Mucosa of descending colon (tissue), 3 donors: Measurements from ENCODE around the gene BANF2. TPM values are rescaled to one million over a fixed set of nuclear protein-coding genes. Genes with fewer than 3 reads are reported as not detected.

ENCODE experiments used
- ATAC-seq: fragments of 200-7000 bp; cut with Tn5 transposase; one replicate; pipeline ENCODE4 v1.9.1; 2020; ENCODE audit warnings: mild to moderate bottlenecking, moderate library complexity
- DNase-seq, 3 donors: peaks; one replicate each; pipeline ENCODE4 v3.0.0-alpha.2; 2020
- H3K36me3 ChIP-seq: fragments of 200-600 bp; one replicate; pipeline ENCODE4 v1.8.0; 2021; ENCODE audit warnings: low read depth, mild to moderate bottlenecking
- H3K4me1 ChIP-seq: fragments of 200-600 bp; one replicate; pipeline ENCODE4 v1.8.0; 2021; ENCODE audit warnings: low read depth, mild to moderate bottlenecking
- H3K4me3 ChIP-seq: fragments of 200-600 bp; one replicate; pipeline ENCODE4 v1.8.0; 2021; ENCODE audit warnings: mild to moderate bottlenecking
- H3K9me3 ChIP-seq: fragments of 200-600 bp; one replicate; pipeline ENCODE4 v1.8.0; 2021; ENCODE audit warnings: mild to moderate bottlenecking
- intact Hi-C, 2 donors: fragments of 100-400 bp; cut with DNase I in 1 of 2; cut with micrococcal nuclease in 1 of 2; formaldehyde crosslinking; loops; one replicate each; pipeline versions ENCODE4 v1.11.0 to v1.11.1; 2022; cut with DNase I, micrococcal nuclease
- total RNA-seq, 3 donors: library from RNA; stranded (reverse); fragmentation: NEBNext Ultra II Directional in 2 of 3; extraction: Animal tissue kit (Norgen Biotek cat#: 25700) in 2 of 3; gene quantifications; one replicate each; pipeline versions ENCODE4 v1.2.1 to v1.2.4, GENCODE V29; 2021 to 2023
- TF ChIP-seq, protein P1 (sequence below): fragments of 200-600 bp; IDR thresholded peaks from one replicate; pipeline ENCODE4 v1.8.0; 2022; ENCODE audit warnings: antibody characterized with exemption, mild to moderate bottlenecking
- donor health status: DM: no; HTN: no; CAD: no; lungs with moderate emphysema.
- donor health status: DM: no; HTN: no; CAD: no.
- donor health status: DM: no; HTN: yes; CAD: no.

BANF2 gene
- total RNA-seq, 3 donors from 2014 or later: not detected

DNA sequence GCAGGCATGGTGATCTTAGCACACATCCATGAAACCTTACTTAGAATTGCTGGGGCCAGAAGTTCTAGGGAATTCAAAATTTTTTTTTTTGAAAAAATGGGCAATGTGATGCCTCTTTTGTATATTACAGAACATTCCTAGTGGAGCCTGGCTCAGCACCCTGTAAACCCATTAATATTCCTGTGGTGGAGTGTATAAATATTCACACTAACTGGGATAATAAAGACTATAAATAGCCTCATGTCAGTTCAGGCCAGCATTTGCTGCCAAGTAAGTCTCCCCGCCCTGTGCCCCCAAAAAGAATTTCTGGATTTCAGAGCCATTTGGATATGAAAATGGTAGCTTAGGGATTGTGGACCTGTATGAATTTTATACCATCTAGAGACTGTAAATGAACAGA is 14.8 kb downstream of the BANF2 start:
- TF ChIP-seq, protein P1, sequence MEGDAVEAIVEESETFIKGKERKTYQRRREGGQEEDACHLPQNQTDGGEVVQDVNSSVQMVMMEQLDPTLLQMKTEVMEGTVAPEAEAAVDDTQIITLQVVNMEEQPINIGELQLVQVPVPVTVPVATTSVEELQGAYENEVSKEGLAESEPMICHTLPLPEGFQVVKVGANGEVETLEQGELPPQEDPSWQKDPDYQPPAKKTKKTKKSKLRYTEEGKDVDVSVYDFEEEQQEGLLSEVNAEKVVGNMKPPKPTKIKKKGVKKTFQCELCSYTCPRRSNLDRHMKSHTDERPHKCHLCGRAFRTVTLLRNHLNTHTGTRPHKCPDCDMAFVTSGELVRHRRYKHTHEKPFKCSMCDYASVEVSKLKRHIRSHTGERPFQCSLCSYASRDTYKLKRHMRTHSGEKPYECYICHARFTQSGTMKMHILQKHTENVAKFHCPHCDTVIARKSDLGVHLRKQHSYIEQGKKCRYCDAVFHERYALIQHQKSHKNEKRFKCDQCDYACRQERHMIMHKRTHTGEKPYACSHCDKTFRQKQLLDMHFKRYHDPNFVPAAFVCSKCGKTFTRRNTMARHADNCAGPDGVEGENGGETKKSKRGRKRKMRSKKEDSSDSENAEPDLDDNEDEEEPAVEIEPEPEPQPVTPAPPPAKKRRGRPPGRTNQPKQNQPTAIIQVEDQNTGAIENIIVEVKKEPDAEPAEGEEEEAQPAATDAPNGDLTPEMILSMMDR: no peak
- no peak for ATAC-seq
- intact Hi-C loops: no loop called here

DNA sequence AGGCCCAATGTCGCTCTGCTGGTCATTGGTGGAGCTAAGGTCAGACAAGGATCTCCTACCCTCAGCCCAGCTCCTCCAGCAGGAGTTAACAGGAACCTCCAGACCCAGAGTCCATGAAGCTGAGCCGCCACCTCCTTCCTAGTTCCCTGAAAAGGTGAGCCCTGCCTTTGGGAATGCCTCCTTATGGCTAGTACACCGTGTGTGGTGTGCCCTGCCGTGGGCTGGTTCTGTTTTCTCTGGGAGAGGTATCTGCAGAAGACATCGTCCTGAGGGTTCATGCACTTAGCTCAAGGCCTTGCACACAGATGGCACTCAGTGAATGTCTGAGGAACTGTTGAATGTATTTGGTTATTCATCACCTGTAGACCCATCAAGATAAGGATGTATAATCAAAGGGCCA is 15.3 kb downstream of the BANF2 start:
- no peaks in the 10 kb centered on the region for H3K36me3 ChIP-seq
- no peaks in the 10 kb centered on the region for H3K9me3 ChIP-seq
- TF ChIP-seq, protein P1: no peak
- H3K4me1 ChIP-seq: peaks cover 6% of the 10 kb centered on the region
- DNase-seq (no peak), ATAC-seq (no peak)
- intact Hi-C loops: no loop called here
- no peak overlapping the region for H3K4me3 ChIP-seq

More for the DNA sequence above, 14.8 kb downstream of the BANF2 start:
- Histone ChIP-seq H3K9me3 (no peaks in the 10 kb centered on the region), H3K4me1 (peaks cover 6% of the 10 kb centered on the region), H3K4me3 (no peak overlapping the region), H3K36me3 (no peaks in the 10 kb centered on the region)
- no peak for DNase-seq

DNA sequence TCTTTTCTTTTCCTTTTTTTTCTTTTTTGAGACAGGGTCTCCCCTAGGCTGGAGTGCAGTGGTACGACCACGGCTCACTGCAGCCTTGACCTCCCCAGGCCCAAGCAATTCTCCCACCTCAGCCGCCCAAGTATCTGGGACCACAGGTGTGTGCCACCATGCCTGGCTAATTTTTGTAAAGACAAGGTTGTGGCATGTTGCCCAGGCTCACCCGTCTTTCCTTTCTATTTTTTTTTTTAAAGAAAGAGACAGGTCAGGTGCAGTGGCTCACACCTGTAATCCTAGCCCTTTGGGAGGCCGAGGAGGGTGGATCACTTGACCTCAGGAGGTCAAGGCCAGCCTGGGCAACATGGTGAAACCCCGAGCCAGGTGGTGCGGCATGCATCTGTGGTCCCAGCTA is 16.6 kb downstream of the BANF2 start:
- Histone ChIP-seq H3K4me1 (no peaks in the 10 kb centered on the region), H3K9me3 (no peaks in the 10 kb centered on the region), H3K36me3 (no peaks in the 10 kb centered on the region), H3K4me3 (no peak overlapping the region)
- intact Hi-C loops: no loop called here
- DNase-seq: no peak
- no peak for ATAC-seq
- TF ChIP-seq, protein P1: no peak

DNA sequence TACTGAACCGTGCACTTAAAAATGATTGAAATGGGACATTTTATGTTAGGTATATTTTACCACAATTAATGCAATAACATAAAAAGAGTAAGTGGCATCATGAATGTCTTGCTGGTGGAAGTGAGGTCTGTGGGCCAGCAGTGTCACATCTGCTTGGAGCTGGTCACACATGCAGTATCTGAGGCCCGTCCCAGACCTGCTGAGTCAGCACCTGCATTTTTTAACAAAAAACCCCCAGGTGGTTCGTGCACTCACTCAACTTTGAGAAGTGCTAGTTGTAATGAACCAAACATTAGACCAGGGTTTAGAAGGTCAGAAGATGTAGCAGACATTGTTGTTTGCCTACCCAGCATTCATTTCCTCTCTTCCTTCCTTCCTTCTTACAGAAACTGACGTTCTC is 21.0 kb downstream of the BANF2 start:
- ATAC-seq: no peak
- no peak for DNase-seq
- Histone ChIP-seq H3K9me3 (no peaks in the 10 kb centered on the region), H3K4me3 (no peak overlapping the region), H3K36me3 (no peaks in the 10 kb centered on the region), H3K4me1 (peaks cover 4% of the 10 kb centered on the region)
- TF ChIP-seq, protein P1: no peak
- intact Hi-C loops: no loop called here

DNA sequence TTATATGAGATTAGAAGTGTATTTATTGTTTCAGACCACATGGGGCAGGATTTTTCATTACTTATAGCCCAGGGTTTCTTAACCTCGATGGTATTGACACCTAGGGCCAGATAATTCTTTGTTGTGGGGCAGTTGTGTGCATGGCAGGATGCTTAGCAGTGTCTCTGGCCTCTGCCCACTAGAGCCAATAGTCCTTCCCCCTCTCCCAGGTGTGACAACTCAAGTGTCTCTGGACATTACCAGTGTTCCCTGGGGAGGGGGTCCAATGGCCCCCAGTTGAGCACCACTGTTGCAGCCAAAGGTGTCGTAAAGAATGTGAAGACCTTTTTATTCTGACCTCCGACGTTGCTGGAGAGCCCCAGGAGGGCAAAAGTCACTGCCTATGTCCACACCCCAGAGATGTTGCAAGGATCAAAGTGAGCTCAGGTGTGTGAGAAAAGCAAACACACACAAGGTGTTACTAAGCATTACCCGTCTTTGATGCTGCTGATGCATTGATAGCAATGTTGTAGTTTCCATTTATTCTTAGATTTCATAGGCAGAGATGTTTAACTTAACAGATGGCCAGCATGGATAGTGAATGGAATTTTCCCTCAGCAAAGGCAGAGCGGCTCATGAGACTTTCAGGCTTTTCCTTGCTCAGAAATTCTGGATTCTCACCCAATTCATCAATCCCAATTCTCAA is 22.2 kb downstream of the BANF2 start:
- H3K36me3 ChIP-seq: no peaks in the 10 kb centered on the region
- DNase-seq: peak in 1 of 3 donors; percentile 38
- ATAC-seq: peak; percentile 98
- intact Hi-C loops: no loop called here
- H3K4me1 ChIP-seq: peaks cover 4% of the 10 kb centered on the region
- no peaks in the 10 kb centered on the region for H3K9me3 ChIP-seq
- TF ChIP-seq, protein P1: no peak
- H3K4me3 ChIP-seq: no peak overlapping the region
